HG03439 (cell line): ENCODE data around the gene IL4R.
"Not testable (repeated sequence)": the region's sequence is repeated elsewhere in the genome, so short reads cannot be mapped to it uniquely, and the experiment has no call there.

ENCODE experiments used
- ATAC-seq: cut with Tn5 transposase; IDR thresholded peaks from one replicate; pipeline ENCODE4 v1.9.1; 2021; ENCODE audit warnings: mild to moderate bottlenecking, moderate library complexity; ENCODE audit not compliant: unreplicated experiment

IL4R gene

GRCh38 chr16:27287887-27288286 is 25.9 kb upstream of the IL4R start:
- ATAC-seq, result no peak

GRCh38 chr16:27288313-27288712 is 25.5 kb upstream of the IL4R start:
- ATAC-seq, result not testable (repeated sequence)

- ATAC-seq, result no peak
Measured at GRCh38 chr16:27289669-27290068, 24.1 kb upstream of the IL4R start.

GRCh38 chr16:27290562-27290961 is 23.2 kb upstream of the IL4R start:
- no peak for ATAC-seq

GRCh38 chr16:27291106-27291505 is 22.7 kb upstream of the IL4R start:
- ATAC-seq, result no peak

- ATAC-seq, result no peak
Measured at GRCh38 chr16:27291722-27292240, 22.0 kb upstream of the IL4R start.

GRCh38 chr16:27293343-27293742 is 20.4 kb upstream of the IL4R start:
- no peak for ATAC-seq

GRCh38 chr16:27298132-27298531 is 15.6 kb upstream of the IL4R start:
- no peak for ATAC-seq

DNA sequence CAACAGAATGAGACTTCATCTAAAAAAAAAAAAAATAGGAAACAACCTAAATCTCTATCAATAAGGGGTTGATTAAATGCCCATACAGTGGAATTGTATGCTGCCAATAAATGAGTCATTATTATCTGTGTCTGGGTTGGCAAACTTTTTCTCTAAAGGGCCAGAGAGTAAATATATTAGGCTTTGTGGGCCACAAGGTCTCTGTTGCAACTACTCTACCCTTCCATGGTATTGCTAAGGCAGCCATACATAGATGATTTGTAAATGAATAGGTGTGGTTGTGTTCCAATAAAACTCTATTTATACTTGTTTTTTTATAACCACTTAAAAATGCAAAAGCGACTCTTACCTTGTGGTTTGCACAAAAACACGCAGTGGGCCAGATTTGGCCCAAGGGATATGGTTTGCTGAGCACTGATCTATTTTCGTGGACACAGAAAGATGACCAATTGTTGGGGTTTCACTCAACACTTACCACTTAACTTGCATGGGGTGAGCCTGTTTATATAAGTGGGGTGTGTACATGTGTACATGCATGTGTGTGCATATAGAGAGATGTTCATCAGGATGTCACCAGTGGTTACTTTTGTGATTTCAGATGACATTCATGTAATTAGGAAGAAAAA is 12.4 kb upstream of the IL4R start:
- ATAC-seq, result no peak

- no peak for ATAC-seq
Measured at GRCh38 chr16:27302126-27302525, 11.6 kb upstream of the IL4R start.

DNA sequence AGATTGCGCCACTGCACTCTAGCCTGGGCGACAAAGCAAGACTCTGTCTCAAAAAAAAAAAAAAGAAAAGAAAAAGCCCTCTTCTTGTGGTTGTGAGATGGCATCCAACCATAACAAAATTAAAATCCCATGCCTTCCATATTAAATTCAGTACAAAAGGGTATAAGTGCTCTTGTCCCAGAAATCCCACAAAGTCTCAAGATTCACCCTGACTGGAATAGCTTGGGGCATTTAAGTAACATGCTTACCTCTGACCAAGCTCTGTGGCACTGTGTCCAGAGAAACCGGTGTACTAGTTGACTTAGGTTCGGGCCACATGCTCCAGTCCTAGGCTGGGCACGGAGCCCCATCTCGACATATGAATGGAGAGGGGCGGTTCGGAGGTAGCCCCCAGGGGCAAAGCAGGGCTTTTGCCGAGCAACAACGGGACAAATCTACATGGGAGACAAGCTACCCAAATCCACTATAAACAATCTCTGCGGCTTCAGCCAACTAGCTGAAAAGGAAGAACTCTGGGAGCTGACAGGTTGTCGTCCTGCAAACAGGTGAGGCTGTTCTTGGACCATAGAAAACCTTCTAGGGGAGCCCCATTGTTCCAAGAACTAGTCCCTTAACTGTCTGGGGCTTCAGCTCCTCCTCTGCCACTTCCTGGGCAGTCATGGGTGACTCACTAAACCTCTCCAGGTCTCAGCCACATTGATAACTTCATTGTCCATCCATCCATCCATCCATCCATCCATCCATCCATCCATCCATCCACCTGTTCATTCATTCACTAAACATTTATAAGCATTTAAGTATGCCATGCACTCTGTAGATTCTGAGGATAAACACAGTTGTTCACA is 10.3 kb upstream of the IL4R start:
- ATAC-seq, result no peak

GRCh38 chr16:27304102-27304501 is 9.7 kb upstream of the IL4R start:
- ATAC-seq, result no peak

DNA sequence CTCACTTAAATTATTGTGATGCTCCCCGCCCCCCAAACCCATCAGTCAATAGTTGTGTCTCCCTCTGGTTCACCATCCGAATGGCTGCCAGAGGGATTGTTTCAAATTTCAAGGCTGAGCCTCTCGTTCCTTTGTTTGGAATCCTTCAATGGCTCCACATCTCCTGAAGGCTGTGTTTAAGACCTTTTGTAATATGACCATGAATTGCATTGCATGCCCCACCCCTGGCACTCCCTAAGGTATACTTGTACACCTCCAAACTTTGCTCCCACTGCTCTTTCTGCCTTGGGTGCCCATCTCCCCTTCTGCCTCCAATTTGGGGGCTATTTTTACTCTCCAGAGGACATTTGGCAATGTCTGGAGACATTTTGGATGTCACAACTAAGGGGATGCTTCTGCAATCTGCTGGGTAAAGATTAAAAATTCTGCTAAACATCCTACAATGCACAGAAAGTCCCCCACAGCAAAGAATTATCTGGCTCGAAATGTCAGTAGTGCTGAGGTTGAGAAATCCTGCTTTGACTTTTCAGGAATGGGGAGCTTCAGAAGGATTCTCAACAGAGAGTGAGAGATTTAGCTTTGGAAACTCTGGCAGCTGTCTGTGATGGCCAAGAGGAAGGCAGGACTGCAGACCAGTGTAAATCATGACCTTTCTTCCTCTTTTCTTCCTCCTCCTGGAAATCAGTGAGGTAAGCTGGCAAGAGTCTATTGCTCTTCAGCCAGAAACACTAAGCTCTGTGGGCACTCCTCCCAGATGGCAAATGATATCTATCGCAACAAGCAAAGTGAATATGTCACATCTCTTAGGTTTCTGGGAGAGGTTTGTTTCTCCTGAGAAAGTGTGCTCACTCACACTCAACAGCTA is 8.7 kb upstream of the IL4R start:
- no peak for ATAC-seq

DNA sequence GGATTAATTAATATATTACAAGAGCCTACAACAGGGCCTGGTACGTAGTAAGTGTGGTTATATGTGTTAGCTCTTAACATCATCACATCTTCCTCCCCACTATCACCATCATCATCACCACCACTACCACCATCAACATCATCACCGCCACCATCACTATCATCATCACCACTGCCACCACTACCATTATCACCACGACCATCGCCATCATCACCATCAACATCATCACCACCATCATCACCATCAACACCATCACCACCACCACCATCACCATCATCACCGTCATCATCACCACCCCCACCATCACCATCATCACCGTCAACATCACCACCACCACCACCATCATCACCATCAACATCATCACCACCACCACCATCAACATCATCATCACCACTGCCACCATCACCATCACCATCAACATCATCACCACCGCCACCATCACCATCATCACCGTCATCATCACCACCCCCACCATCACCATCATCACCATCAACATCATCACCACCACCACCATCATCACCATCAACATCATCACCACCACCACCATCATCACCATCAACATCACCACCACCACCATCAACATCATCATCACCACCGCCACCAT is 7.8 kb upstream of the IL4R start:
- no peak for ATAC-seq

DNA sequence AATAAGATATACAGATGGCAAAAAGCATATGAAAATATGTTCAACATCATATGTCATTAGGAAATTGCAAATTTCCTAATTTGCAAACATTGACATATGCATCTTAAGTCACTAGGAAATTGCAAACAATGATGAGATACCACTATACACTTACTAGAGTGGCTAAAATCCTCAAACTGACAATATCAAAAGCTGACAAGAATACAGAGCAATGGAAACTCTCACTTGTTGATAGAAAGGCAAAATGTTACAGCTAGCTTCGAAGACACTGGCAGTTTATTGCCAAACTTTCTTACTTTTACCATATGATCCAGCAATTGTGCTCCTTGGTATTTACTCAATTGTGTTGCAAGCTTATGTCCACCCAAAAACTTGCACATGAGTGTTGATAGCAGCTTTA is 5.0 kb upstream of the IL4R start:
- ATAC-seq, result no peak

- no peak for ATAC-seq
Measured at GRCh38 chr16:27310576-27311447, 3.0 kb upstream of the IL4R start.

- no peak for ATAC-seq
Measured at GRCh38 chr16:27311448-27311830, 2.3 kb upstream of the IL4R start.

GRCh38 chr16:27311897-27312303 is 1.9 kb upstream of the IL4R start:
- no peak for ATAC-seq

DNA sequence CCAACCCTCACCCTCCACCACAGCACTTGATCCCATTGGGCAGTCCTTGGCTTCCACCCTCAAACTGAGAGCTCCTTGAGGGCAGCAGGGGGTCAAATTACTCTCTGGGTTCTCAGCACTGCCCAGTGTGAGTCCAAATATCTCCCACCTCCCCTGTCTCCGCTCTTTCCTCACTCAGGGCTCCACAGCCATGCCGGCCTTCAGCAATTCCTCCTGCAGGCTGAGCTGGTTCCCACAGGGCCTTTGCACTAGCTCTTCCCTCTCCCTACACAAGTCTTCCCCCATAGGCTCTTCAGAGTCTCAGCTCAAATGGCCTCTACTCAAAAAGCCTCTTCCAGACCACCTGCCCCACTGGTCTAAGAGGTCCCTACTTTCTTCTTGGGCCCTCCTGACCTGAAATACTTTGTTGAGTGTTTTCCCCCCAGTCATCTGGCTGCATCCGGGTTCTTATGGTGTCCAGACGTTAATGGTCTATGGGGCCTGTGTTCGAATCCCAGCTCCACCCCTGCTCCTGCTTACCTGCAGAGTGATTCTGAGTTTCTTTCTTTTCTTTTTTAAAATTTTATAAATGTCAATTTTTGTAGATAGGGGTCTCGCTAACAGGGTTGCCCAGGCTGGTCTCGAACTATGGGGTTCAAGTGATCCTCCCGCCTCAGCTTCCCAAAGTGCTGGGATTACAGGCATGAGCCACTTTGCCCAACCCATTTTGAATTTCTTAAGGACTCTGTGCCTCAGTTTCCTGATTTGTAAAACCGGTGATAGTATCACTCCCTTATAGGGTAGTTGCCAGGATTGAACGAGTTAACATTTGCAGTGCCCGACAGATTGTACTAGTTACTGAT is 973 bp upstream of the IL4R start:
- ATAC-seq, result no peak
